H9 (cell line): ENCODE measurements around the gene GRID1. TPM values are rescaled to one million over a fixed set of nuclear protein-coding genes. Genes with fewer than 3 reads are reported as not detected.

ENCODE experiments used
- DNase-seq: peaks from one replicate; pipeline ENCODE4 v3.0.0-alpha.2; 2017
- H2AFZ ChIP-seq: one replicate; pipeline ENCODE4 v1.6.1; 2013; ENCODE audit warnings: mild to moderate bottlenecking, low read length, control low read depth, moderate library complexity
- H2AK5ac ChIP-seq: 2 replicates; pipeline ENCODE4 v1.6.1; 2013; ENCODE audit warnings: low read length, control low read depth, mixed read lengths; ENCODE audit not compliant: insufficient read length
- H2BK120ac ChIP-seq: one replicate; pipeline ENCODE4 v1.6.1; 2013; ENCODE audit warnings: low read depth, mild to moderate bottlenecking, low read length, control low read depth, inconsistent platforms; ENCODE audit not compliant: poor library complexity, severe bottlenecking
- H2BK12ac ChIP-seq: 2 replicates; pipeline ENCODE4 v1.6.1; 2013; ENCODE audit warnings: low read length, control low read depth, mixed read lengths, low read depth; ENCODE audit not compliant: insufficient read length
- H2BK15ac ChIP-seq: 2 replicates; pipeline ENCODE4 v1.6.1; 2013; ENCODE audit warnings: low read depth, low read length, control low read depth
- H2BK20ac ChIP-seq: one replicate; pipeline ENCODE4 v1.6.1; 2013; ENCODE audit warnings: low read depth, mild to moderate bottlenecking, low read length, control low read depth, inconsistent platforms; ENCODE audit not compliant: poor library complexity, severe bottlenecking
- H2BK5ac ChIP-seq: 2 replicates; pipeline ENCODE4 v1.6.1; 2013; ENCODE audit warnings: low read length, control low read depth, mixed read lengths; ENCODE audit not compliant: insufficient read length
- H3K14ac ChIP-seq: 2 replicates; pipeline ENCODE4 v1.6.1; 2013; ENCODE audit warnings: low read length, control low read depth; ENCODE audit not compliant: insufficient read depth
- H3K18ac ChIP-seq: 2 replicates; pipeline ENCODE4 v1.6.1; 2013; ENCODE audit warnings: low read depth, mild to moderate bottlenecking, mixed read lengths, low read length, control low read depth; ENCODE audit not compliant: insufficient read length
- H3K23ac ChIP-seq: 2 replicates; pipeline ENCODE4 v1.6.1; 2013; ENCODE audit warnings: low read length, control low read depth, mixed read lengths, low read depth; ENCODE audit not compliant: insufficient read length
- H3K23me2 ChIP-seq: 2 replicates; pipeline ENCODE4 v1.6.1; 2013; ENCODE audit warnings: low read depth, mild to moderate bottlenecking, mixed read lengths, low read length, control low read depth; ENCODE audit not compliant: insufficient read length, poor library complexity, severe bottlenecking
- H3K27ac ChIP-seq: 2 replicates; pipeline ENCODE4 v1.5.1; 2013; ENCODE audit warnings: low read length, control low read depth, mixed read lengths, low read depth; ENCODE audit not compliant: insufficient read length
- H3K27me3 ChIP-seq: 2 replicates; pipeline ENCODE4 v1.6.1; 2013; ENCODE audit warnings: low read length, control low read depth, inconsistent platforms; ENCODE audit not compliant: insufficient read depth
- H3K4ac ChIP-seq: 2 replicates; pipeline ENCODE4 v1.6.1; 2013; ENCODE audit warnings: low read depth, mild to moderate bottlenecking, control low read depth, inconsistent platforms, low read length, moderate library complexity
- H3K4me1 ChIP-seq: 2 replicates; pipeline ENCODE4 v1.6.1; 2013; ENCODE audit warnings: low read length, control low read depth, inconsistent platforms; ENCODE audit not compliant: insufficient read depth
- H3K4me2 ChIP-seq: 2 replicates; pipeline ENCODE4 v1.6.1; 2013; ENCODE audit warnings: low read length, control low read depth, mixed read lengths; ENCODE audit not compliant: insufficient read length, insufficient read depth
- H3K56ac ChIP-seq: 2 replicates; pipeline ENCODE4 v1.6.1; 2013; ENCODE audit warnings: low read depth, mild to moderate bottlenecking, mixed read lengths, low read length, control low read depth; ENCODE audit not compliant: insufficient read length
- H3K79me1 ChIP-seq: 2 replicates; pipeline ENCODE4 v1.6.1; 2013; ENCODE audit warnings: low read depth, mild to moderate bottlenecking, moderate library complexity, low read length, control low read depth, inconsistent platforms; ENCODE audit not compliant: insufficient read depth, poor library complexity, severe bottlenecking
- H3K79me2 ChIP-seq: 2 replicates; pipeline ENCODE4 v1.6.1; 2013; ENCODE audit warnings: low read length, control low read depth, inconsistent platforms; ENCODE audit not compliant: insufficient read depth
- H3K9ac ChIP-seq: 2 replicates; pipeline ENCODE4 v1.6.1; 2013; ENCODE audit warnings: low read length, control low read depth, mixed read lengths; ENCODE audit not compliant: insufficient read length; ENCODE audit errors: extremely low read depth
- H3K9me3 ChIP-seq: one replicate; pipeline ENCODE4 v1.6.1; 2013; ENCODE audit warnings: low read depth, low read length, inconsistent platforms; ENCODE audit not compliant: control insufficient read depth
- H3T11ph ChIP-seq: one replicate; pipeline ENCODE4 v1.6.1; 2013; ENCODE audit warnings: mild to moderate bottlenecking, low read length, control low read depth, inconsistent platforms
- H4K20me1 ChIP-seq: one replicate; pipeline ENCODE4 v1.6.1; 2013; ENCODE audit not compliant: control insufficient read depth, insufficient read length, insufficient read depth
- H4K5ac ChIP-seq: 2 replicates; pipeline ENCODE4 v1.6.1; 2013; ENCODE audit warnings: low read depth, mild to moderate bottlenecking, mixed read lengths, low read length, control low read depth; ENCODE audit not compliant: insufficient read length
- H4K8ac ChIP-seq: replicated peaks from 2 replicates; pipeline ENCODE4 v1.6.1; 2013; ENCODE audit warnings: low read length, control low read depth, mixed read lengths, low read depth; ENCODE audit not compliant: insufficient read length
- H4K91ac ChIP-seq: 2 replicates; pipeline ENCODE4 v1.6.1; 2013; ENCODE audit warnings: low read depth, mild to moderate bottlenecking, moderate library complexity, mixed read lengths, low read length, control low read depth; ENCODE audit not compliant: insufficient read length
- H3K27ac Mint-ChIP-seq, 3 experiments: 2 replicates in 2 of 3; 3 replicates in 1 of 3; pipeline ENCODE4 v1.8.0; 2020 to 2021; ENCODE audit warnings: mixed read lengths in 3 of 3, mild to moderate bottlenecking in 1 of 3, moderate library complexity in 1 of 3
- H3K27me3 Mint-ChIP-seq: 2 replicates; pipeline ENCODE4 v1.8.0; 2021; ENCODE audit warnings: low read depth, mild to moderate bottlenecking, moderate library complexity, mixed read lengths
- H3K36me3 Mint-ChIP-seq, 3 experiments: 2 replicates in 2 of 3; 3 replicates in 1 of 3; pipeline ENCODE4 v1.8.0; 2020 to 2021; ENCODE audit warnings: low read depth in 3 of 3, mixed read lengths in 3 of 3; ENCODE audit not compliant: insufficient read depth in 1 of 3
- H3K4me1 Mint-ChIP-seq, 2 experiments: 2 replicates each; pipeline ENCODE4 v1.8.0; 2020; ENCODE audit warnings: mixed read lengths in 2 of 2
- H3K4me3 Mint-ChIP-seq, 2 experiments: 2 replicates in 1 of 2; 3 replicates in 1 of 2; pipeline ENCODE4 v1.8.0; 2020 to 2021; ENCODE audit warnings: mild to moderate bottlenecking in 2 of 2, mixed read lengths in 2 of 2, moderate library complexity in 1 of 2
- H3K9me3 Mint-ChIP-seq, 2 experiments: 2 replicates in 1 of 2; 3 replicates in 1 of 2; pipeline ENCODE4 v1.8.0; 2020; ENCODE audit warnings: mild to moderate bottlenecking in 2 of 2, mixed read lengths in 2 of 2, moderate library complexity in 1 of 2
- CTCF ChIP-seq: fragments of 200-600 bp; sonication (generic); conservative IDR thresholded peaks from 3 replicates; pipeline ENCODE4 v1.8.0; 2021; ENCODE audit warnings: antibody characterized with exemption, mild to moderate bottlenecking
- WGBS: extraction: QIAGEN DNeasy Blood & Tissue Kit; methylation state at CpG from one replicate; pipeline ENCODE4 v1.1.7; 2013; ENCODE audit warnings: missing lambda C conversion rate, low lambda C conversion rate, mixed read lengths; ENCODE audit not compliant: insufficient read length; ENCODE audit errors: extremely low coverage; 5-methylcytosine and 5-hydroxymethylcytosine counted together
- total RNA-seq: library from RNA; stranded (reverse); gene quantifications from 2 replicates; pipeline ENCODE4 v1.2.1, GENCODE V29; 2021

GRID1 gene
- total RNA-seq, 1 experiment from 2014 or later, result 0.35 TPM

- no peaks in the 10 kb centered on the region for H4K20me1 ChIP-seq
- no peaks in the 10 kb centered on the region for H3K23me2 ChIP-seq
- H4K8ac ChIP-seq, result no peak overlapping the region
- no peak overlapping the region for H3K4ac ChIP-seq
- no peak overlapping the region for H2BK5ac ChIP-seq
- H3K9me3 ChIP-seq, result no peaks in the 10 kb centered on the region
- no peak overlapping the region for H2BK15ac ChIP-seq
- no peak overlapping the region for H2AK5ac ChIP-seq
- H4K91ac ChIP-seq, result no peak overlapping the region
- no peak for TF ChIP-seq CTCF
- H4K5ac ChIP-seq, result no peak overlapping the region
- H3K9me3 Mint-ChIP-seq, result no peaks in the 10 kb centered on the region; a peak in 3 of 5 replicates
- H3K56ac ChIP-seq, result no peak overlapping the region
- H3K36me3 Mint-ChIP-seq, result no peaks in the 10 kb centered on the region
- H3K27ac Mint-ChIP-seq, result no peak overlapping the region
- H3K4me2 ChIP-seq, result no peak overlapping the region
- H2AFZ ChIP-seq, result no peak overlapping the region
- no peak overlapping the region for H3K4me3 Mint-ChIP-seq
- no peak overlapping the region for H3K9ac ChIP-seq
- H3K27ac ChIP-seq, result no peak overlapping the region
- no peak overlapping the region for H3K14ac ChIP-seq
- H3K23ac ChIP-seq, result no peak overlapping the region
- no peak overlapping the region for H3K18ac ChIP-seq
- no peaks in the 10 kb centered on the region for H3K27me3 Mint-ChIP-seq
- H3K4me1 Mint-ChIP-seq, result no peaks in the 10 kb centered on the region
- H3K27me3 ChIP-seq, result no peaks in the 10 kb centered on the region
- H3K4me1 ChIP-seq, result no peaks in the 10 kb centered on the region
- no peak overlapping the region for H2BK20ac ChIP-seq
- H3T11ph ChIP-seq, result no peak overlapping the region
- no peak for DNase-seq
- H2BK120ac ChIP-seq, result no peak overlapping the region
- no peaks in the 10 kb centered on the region for H3K79me1 ChIP-seq
- no peak overlapping the region for H2BK12ac ChIP-seq
- no peaks in the 10 kb centered on the region for H3K79me2 ChIP-seq
- no CpG with 5 or more reads among the region's 7 CpGs for WGBS
Observed at GRCh38 chr10:85734791-85735190, 631.8 kb downstream of the GRID1 start.
